Epidermal melanocyte (primary cell): ENCODE data around the gene FGL2.
"Not testable (repeated sequence)": the region's sequence is repeated elsewhere in the genome, so short reads cannot be mapped to it uniquely, and the experiment has no call there.

Experiments
- DNase-seq: peaks from one replicate; pipeline ENCODE4 v3.0.0; 2011; ENCODE audit warnings: low spot score; ENCODE audit not compliant: insufficient read length

FGL2 gene

GRCh38 chr7:77199013-77199966, at the start of gene FGL2:
FGL2 (minus strand) TSS chr7:77199819; CDS start chr7:77199793, 26 bp downstream.
- no peak for DNase-seq

GRCh38 chr7:77248154-77248553, 48.5 kb upstream of the FGL2 start:
- no peak for DNase-seq

GRCh38 chr7:77247206-77247850, 47.7 kb upstream of the FGL2 start:
- DNase-seq, result no peak

GRCh38 chr7:77246026-77246640, 46.5 kb upstream of the FGL2 start:
- DNase-seq, result no peak

- no peak for DNase-seq
Measured at GRCh38 chr7:77245015-77245755, 45.6 kb upstream of the FGL2 start.

GRCh38 chr7:77244222-77244934, 44.8 kb upstream of the FGL2 start:
- no peak for DNase-seq

GRCh38 chr7:77242554-77242953, 42.9 kb upstream of the FGL2 start:
- no peak for DNase-seq

GRCh38 chr7:77242068-77242467, 42.4 kb upstream of the FGL2 start:
- no peak for DNase-seq

- no peak for DNase-seq
Measured at GRCh38 chr7:77239471-77239870, 39.9 kb upstream of the FGL2 start.

GRCh38 chr7:77238703-77239136, 39.1 kb upstream of the FGL2 start:
- DNase-seq, result no peak

- DNase-seq, result no peak
Measured at GRCh38 chr7:77235276-77235675, 35.7 kb upstream of the FGL2 start.

- no peak for DNase-seq
Measured at GRCh38 chr7:77232467-77232866, 32.8 kb upstream of the FGL2 start.

GRCh38 chr7:77228795-77229194, 29.2 kb upstream of the FGL2 start:
- DNase-seq, result not testable (repeated sequence)

- no peak for DNase-seq
Measured at GRCh38 chr7:77226357-77226839, 26.8 kb upstream of the FGL2 start.

- DNase-seq, result no peak
Measured at GRCh38 chr7:77223261-77223660, 23.6 kb upstream of the FGL2 start.

GRCh38 chr7:77222819-77223218, 23.2 kb upstream of the FGL2 start:
- no peak for DNase-seq

GRCh38 chr7:77222065-77222464, 22.4 kb upstream of the FGL2 start:
- DNase-seq, result no peak

GRCh38 chr7:77219701-77220331, 20.2 kb upstream of the FGL2 start:
- not testable (repeated sequence) for DNase-seq

- DNase-seq, result no peak
Measured at GRCh38 chr7:77217474-77218185, 18.0 kb upstream of the FGL2 start.
